ENCODE data around the gene CAST.

CAST gene

DNA sequence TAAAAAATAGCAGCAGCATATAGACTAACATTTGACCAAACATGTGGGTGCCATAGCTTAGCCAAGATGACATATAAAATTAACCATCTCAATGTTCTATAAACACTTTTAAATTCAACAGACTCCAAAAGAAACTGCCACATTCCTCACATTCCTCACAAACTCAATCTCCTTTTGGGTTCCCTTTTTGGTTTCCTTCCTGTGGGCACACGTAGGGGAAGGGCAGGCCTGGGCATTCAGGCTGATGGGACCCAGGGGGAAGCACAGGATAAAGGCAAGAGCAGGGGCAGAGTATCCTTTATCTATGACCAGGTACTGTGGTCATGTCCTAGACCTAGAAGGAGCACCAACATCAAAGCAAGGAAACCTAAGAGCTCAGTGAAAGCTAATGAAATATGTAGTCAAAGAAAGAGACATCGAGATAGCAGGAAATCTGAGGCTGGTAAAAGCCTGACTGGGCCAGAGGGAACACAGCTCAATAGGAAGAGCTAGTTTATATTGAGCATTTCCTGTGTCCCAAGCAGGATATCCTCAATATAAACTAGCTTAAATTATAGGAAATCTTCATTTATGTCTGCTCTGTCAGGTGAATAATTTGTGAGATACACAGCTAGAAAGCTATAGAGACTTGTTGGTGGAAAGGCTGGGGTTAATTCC lies 159.2 kb downstream of the CAST start:
- no peak for DNase-seq (ENCODE audit: low read depth)

DNA sequence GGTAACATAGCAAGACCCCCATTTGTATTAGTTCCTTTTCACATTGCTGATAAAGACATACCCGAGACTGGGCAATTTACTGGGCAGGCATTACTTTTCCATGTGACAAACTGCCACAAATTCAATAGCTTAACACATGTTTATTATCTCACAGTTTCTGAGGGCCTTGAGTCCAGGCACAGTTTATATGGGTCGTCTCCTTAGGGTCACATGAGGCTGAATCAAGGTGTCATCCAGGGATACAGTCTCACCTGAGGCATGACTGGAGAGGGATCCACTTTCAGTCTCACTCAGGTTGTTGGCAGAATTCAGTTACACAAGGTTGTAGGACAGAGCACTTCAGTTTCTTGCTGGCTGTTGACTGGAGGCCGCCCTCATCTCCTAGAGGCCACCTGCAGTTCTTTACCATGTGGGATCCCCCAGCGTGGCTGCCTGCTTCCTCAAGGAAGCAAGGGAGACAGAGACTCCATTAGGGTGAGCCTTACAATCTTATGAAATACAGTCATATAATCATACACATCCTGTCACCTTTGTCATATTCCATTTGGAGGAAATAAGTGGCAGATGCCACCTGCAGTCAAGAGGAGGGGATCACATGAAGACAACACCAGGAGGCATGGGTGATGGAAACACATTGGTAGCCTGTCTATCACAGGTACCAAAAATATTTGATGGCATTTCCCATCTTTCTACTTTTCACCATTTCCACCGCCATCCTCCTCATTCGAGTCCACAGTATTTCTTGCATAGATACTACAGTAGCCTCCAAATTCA lies 160.7 kb downstream of the CAST start:
- no peak for DNase-seq (ENCODE audit: low read depth)

- DNase-seq (ENCODE audit: low read depth) = peak; percentile 56
These were observed 161.8 kb downstream of the CAST start for GRCh38 chr5:96823900-96824380.
